NCI-H748 (cell line): Measurements from ENCODE around the gene WIPI1.
A peak's percentile ranks its signal among the peaks of the same experiment; 100 is the strongest.
"Not testable (repeated sequence)": the region's sequence is repeated elsewhere in the genome, so short reads cannot be mapped to it uniquely, and the experiment has no call there.

Experiments used
- DNase-seq: peaks from one replicate; lab custom pipeline; 2025; ENCODE audit not compliant: unreplicated experiment; lab: John Stamatoyannopoulos, UW

The WIPI1 gene

DNA sequence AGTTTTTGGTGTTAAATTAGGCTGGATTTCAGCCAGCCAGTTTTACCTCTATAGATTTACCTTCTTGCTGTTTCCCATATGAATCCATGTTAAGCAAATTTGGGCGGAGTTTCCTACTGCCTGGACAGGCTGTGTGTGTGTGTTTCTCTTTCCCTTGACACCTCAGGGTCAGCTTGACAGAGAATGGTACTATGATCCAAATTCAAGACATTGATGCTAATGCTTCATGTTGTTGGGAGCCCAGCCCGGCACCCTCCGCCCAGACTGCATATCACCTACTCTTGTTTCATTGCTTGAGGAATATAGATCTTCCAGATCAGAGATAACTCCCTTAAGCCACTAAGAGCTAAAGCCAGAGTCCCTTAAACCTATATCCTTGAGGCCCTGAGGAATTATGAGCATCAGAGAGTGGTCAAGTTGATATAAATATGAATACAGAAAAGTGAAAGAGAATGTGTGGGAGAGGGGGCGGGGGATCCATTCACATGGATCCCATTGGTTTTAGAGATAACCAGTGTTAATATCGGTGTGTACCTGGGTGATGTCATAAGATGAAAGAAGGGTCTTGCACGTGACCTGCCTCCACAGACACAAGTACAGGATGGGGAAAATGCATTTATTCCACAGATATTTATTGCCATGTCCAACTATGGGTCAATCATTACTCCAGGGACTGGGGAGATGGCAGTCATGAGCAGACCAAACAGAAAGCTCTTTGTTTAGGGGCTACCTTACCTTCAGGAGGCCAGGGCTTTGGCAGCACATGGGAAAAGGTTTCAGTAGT lies 69.7 kb downstream of the WIPI1 start:
- no peak for DNase-seq

DNA sequence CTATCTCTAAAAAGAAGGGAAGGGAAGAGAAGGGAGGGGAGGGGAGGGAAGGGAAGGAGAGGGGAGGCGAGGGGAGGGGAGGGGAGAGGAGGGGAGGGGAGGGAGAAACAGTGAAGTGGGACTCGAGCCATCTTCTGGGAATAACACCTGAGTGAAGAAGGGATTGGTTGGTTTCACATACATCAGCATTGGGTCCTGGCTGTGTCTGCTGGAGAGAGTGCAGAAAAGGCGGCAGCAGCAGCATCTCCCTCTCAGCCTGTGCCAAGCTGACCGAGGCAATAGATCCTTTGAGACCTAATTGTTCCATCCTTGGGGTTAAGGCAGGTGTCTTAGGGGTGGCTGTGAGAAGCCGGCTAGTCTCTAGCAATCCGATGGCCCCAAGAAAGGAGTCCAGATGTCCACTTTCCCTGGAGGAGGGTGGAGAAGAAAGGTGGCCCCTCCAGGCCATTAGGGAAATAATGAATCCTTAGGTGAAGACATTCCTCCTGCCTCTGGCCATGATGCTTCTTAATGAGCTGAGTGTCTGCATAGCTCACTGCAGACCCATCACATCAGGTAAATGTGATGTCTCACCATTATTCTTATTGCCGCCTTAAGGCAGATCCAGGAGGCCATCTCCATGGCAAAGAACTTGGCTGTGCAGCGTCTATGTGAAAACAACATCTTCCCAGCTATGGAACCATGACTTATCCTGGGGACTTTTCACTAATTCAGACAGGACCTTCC lies 71.6 kb downstream of the WIPI1 start:
- no peak for DNase-seq

DNA sequence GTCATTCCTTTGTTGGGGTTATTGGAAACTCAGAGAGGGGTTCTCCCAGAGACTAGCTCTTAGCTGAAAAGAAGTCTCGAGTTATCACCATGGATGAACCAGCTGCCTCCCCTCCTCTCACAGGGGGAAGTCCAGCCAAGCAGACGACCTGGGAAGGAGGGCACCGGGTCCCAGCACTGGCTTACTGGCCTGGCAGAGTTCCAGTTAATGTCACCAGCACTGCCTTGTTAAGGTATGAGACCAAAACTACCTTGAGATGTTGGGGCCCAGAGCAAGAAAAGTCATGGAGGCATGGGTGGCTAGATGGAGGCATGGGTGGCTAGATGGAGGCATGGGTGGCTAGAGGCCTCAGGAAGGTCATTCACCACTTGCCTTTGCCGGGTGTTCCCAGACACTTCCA lies 72.4 kb downstream of the WIPI1 start:
- DNase-seq: no peak

DNA sequence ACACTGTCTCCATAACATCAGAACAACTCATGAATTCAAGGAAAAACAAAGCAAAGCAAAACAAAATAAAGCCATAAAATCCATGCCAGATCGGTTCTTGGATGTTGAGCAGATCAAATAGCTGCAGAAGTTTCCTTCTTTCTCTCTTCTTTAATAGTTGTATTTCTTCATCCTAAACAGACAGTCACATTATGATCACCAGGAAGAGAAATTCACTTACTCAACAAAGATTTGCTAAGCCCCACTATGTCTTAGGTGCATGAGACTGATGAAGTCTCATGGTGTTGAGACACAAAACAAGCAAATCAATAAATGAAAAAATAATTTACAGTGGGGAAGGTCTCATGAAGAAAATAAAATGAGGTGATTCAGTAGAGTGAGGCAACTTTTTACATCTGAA lies 72.8 kb downstream of the WIPI1 start:
- no peak for DNase-seq

DNA sequence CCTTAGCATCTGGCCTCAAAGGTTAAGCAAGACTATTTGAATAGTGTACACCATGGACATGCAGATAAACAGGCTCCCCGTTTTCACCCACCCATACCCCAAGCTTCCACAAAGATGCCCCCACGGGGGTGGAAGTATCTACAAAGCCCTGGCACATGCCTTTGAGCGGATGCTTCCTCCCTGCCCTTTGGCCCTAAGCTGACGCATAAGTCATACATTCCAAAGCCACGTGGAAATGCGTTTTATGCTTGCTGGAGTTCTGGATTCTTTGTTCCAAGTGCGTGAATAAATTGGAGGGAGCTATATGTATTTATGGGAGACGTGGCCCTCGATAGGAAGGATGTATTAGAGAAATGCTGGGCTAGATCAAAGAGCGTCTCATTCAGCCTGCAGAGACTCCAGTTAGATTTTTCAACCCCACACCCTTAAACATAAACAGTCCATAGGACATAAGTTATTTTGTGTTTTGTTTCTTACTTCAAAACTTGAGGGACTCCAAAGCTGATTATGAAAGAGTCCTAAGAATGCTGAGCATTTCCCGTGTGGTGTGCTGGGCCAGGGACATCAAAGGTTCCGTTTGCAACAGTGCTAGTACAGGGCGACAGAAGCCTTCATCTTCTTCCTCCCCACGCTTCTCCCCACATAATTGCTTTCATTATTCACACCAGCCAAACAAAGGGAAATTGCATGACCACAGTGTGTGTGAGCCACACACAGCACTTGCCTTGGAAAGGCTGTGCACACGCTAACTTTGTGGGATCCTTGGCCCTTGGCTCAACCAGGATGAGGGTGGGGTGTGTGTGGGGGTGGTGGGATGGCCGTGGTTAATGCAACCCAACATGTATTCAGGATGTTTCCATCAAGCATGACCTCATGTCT lies 73.6 kb downstream of the WIPI1 start:
- no peak for DNase-seq

DNA sequence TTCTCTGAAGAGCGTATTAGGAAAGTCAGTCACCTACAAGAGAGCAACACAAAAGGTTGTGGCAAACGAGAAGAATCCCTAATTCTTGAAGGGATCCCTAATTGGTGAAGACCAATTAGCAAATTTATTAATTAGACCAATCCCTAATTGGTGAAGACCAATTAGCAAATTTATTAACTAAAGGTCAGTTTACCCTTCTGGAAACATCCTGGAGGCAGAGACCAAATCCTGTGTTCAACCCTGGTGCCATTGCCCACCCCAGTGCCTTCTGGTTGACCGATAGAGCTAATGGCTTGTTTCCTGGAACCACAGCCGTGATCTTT lies 74.2 kb downstream of the WIPI1 start:
- no peak for DNase-seq

DNA sequence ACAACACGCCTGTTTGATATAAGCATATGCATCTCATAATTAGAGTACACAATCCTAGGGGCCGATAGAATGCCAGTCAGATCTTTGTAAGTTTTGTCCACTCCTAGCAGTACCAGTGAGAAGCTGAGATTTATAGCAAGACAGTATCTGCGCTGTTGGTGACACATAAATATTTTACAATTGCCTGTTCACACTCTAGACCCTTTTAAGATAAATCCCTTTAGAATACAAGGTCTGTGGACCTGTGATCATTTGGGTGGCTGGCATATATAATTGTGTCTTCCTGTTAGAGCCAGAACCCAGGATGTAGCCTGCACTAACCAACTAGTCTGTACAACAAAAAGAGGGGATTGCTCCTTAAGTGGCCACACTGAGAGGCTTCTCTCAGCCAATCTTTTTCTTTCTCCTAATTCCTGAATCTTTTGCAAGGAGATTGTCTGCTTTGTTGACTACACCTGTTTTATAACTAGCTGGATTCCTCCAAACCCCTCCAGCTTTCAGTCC lies 74.7 kb downstream of the WIPI1 start:
- no peak for DNase-seq

DNA sequence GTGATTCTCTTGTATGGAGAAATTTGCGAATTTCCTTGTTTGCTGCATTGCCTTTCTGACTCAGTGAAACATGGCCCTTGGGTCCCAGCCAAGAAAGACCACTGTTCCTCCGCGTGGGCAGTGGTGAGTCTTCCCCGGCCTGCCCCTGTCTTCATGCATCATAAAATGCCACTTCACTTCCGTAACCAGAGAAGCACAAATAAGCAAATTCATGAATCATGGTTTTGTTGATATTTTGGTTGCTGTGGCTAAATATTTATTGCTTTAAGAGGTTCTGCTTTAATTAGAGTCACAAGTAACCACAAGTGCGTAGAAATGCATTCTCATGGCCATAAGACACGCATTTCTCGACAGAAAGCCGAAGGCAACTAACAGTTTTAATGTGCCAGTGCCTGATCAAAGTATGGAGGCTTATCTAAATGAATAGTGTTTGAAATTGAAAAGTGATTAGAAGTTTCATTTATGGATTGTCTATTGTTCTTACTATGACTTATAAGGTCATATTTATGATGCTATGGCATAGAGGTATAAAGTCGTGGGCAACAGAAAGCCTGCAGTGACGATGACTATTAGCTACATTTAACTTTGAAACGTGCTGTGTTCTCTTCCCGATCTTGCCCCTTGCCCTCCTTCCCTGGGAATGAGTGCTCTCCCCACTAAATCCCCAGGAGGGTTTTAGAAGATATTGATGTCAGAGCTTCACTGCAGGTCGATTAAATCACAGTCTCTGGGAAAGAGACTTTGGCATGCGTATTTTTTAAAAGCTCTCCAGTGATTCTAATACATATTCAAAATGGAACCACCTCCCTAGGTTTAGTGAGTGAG lies 76.0 kb downstream of the WIPI1 start:
- no peak for DNase-seq

DNA sequence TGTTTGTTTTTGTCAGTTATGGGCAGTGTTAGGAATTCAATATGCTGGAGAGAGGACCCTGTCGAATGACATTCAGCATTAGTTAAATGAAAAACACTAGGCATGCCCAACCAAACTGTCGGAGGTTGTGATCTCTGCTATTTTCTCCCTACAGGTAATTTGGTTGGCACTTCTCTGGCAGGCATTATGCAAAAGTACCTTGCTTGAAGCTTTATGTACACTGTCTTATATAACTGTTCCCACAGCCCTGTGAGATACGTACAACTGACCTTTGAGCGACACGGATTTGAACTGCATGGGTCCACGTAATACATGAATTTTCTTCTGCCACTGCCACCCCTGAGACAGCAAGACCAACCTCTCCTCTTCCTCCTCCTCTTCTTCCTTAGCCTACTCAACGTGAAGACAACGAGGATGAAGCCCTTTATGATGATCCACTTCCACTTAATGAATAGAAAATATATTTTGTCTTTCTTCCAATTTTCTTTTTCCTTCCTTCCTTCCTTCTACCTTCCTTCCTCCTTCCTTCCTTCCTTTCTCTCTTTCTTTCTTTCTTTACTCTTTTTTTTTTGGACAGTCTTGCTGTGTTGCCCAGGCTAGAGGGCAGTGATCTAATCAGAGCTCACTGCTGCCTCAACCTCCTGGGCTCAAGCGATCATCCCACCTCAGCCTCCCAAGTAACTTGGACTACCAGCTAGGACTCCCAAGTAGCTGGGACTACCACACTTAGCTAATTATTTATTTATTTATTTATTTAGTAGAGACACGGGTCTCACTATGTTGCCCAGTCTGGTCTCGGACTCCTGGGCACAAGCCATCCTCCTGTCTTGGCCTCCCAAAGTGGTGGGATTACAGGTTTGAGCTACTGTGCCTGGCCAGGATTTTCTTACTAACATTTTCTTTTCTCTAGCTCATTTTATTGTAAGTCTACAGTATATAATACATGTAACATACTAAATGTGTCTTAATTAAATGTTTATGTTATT lies 77.3 kb downstream of the WIPI1 start:
- no peak for DNase-seq

DNA sequence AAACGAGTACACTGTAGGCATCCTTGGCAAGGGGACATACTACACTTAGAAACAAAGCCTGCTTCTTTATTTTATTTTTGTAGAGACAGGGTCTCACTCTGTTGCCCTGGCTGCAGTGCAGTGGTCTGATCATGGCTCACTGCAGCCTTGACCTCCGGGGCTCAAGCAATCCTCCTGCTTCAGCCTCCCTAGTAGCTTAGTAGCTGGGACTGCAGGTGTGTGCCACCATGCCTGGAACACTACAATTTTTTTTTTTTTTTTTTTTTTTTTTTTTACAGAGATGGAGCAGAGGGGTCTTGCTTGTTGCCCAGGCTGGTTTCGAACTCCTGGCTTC lies 78.2 kb downstream of the WIPI1 start:
- no peak for DNase-seq

DNA sequence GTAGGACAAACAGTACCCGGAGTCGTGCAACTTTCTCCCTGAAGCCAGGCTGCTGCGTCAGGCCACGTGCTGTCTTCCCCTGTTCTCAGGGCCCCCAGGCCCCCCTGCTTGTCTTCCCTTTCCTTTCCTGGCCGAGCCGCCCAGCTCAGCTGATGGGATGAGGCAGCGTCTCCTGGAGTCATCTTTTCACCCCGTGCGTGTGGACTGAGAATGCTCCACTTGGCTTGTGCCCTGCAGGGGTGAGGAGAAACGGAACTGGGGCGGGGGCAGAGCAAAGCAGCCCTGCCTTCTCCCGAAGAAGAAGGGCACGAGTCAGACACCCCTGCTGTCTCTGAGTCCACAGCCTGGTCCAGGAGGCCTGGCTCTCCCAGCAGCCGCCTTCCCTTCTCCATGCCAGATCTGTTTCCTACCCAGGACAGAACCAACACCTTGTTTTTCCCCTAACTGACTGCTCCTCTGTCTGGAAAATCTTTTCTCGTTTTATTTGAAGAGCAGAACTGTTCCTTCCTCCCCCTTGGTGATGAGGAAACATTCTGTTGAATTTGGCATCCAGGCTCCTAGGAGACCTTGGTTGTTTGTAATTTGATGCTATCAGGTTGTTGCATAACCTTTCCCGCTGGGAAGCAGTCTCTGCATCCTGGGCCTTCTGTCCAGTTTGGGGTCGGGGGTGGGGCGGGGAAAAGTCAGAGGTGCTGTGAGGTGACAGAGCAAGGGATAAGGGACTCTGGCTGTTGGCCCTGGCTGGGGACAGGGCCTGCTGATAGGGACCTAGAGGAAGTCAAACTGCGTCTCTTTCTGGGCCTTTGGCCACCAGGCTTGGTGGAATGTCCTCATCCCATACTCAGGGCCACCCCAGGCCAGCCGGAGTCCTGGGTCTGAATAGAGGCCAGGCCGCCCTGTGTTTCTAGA lies 78.8 kb downstream of the WIPI1 start:
- peak; percentile 68 for DNase-seq

DNA sequence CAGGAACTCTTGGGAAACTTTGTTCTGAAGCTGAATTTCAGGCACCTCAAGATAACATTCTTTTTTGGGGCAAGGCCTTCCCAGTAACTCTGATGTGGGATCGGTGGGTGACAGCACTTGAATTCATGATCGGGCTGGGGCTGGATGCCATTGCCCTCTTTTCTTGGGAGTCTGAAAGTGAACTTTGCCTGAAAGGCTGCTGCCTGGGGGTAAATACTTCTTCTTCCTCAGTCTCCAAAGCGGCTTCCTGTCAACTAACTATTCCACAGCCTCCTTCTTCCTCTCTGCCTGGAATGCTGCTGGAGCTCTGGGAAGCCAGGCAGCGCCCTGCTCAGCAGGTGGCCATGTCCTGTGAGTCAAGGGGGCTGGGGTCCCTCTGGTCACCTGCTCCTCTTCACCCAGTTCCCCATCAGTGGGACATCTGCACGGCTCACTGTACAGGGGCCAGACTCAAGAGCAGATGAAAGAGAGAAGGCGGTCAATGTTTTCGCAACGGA lies 79.5 kb downstream of the WIPI1 start:
- no peak for DNase-seq

DNA sequence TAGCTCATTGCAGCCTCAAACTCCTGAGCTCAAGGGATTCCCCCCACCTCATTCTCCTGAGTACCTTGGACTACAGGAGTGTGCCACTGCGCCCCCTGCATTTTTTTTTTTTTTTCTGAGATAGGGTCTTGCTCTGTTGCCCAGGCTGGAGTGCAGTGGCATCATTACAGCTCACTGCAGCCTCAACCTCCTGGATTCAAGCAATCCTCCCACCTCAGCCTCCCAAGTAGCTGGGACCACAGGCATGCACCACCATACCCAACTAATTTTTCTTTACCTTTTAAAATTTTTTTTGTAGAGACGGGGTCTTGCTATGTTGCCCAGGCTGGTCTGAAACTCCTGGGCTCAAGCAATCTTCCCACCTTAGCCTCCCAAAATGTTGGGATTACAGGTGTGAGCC lies 81.1 kb downstream of the WIPI1 start:
- DNase-seq: not testable (repeated sequence)

DNA sequence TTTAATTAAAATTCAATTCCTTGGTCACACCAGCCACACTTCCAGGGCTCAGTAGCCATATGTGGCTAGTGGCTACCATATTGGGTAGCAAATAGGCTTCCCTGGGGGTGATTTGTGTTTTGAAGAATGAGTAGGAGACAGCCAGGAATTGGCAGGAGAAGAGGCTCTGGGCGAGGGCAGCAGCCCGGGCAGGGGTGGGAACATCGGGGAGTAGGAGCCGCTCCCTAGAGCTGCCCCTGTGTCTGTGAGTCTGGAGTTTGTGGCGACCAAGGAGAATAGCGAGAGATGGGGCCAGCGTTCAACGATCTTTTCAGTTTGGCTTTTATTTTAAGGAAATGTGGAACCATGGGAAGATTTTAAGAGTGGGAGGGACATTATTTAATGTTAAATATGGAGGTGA lies 81.7 kb downstream of the WIPI1 start:
- DNase-seq: no peak
